ENCODE data around the gene GCNA.
A peak's percentile ranks its signal among the peaks of the same experiment; 100 is the strongest.
"Not testable (repeated sequence)": the region's sequence is repeated elsewhere in the genome, so short reads cannot be mapped to it uniquely, and the experiment has no call there.

Gene GCNA

GRCh38 chrX:71644406-71644805 is 66.2 kb downstream of the GCNA start:
- not testable (repeated sequence) for DNase-seq

GRCh38 chrX:71650333-71650969 is 72.2 kb downstream of the GCNA start:
- DNase-seq = no peak

GRCh38 chrX:71652405-71652804 is 74.2 kb downstream of the GCNA start:
- peak; percentile 15 for DNase-seq

- DNase-seq = no peak
Measured at GRCh38 chrX:71653344-71653743, 75.1 kb downstream of the GCNA start.

- DNase-seq = no peak
Measured at GRCh38 chrX:71657267-71657666, 79.0 kb downstream of the GCNA start.

GRCh38 chrX:71659342-71659741 is 81.1 kb downstream of the GCNA start:
- no peak for DNase-seq

- no peak for DNase-seq
Measured at GRCh38 chrX:71659959-71660358, 81.7 kb downstream of the GCNA start.

- DNase-seq = no peak
Measured at GRCh38 chrX:71660562-71661416, 82.6 kb downstream of the GCNA start.

- no peak for DNase-seq
Measured at GRCh38 chrX:71661919-71662318, 83.7 kb downstream of the GCNA start.

GRCh38 chrX:71662654-71663053 is 84.4 kb downstream of the GCNA start:
- DNase-seq = peak; percentile 10

Measured in NK-92 treated with Interleukin-12 subunit alpha and Interleukin-12 subunit beta, amount 100 ng/mL, for 24 hours (cell line).